HG02798 (cell line): Measurements from ENCODE around the gene APP.
"Not testable (repeated sequence)": the region's sequence is repeated elsewhere in the genome, so short reads cannot be mapped to it uniquely, and the experiment has no call there.

Source experiments
- ATAC-seq: cut with Tn5 transposase; IDR thresholded peaks from one replicate; pipeline ENCODE4 v1.9.1; 2021; ENCODE audit warnings: mild to moderate bottlenecking; ENCODE audit not compliant: unreplicated experiment, poor library complexity

Gene APP

GRCh38 chr21:26036916-26037315 is 133.7 kb downstream of the APP start:
- ATAC-seq, result no peak

- no peak for ATAC-seq
Observed at GRCh38 chr21:26032263-26032662, 138.3 kb downstream of the APP start.

GRCh38 chr21:26028183-26028582 is 142.4 kb downstream of the APP start:
- no peak for ATAC-seq

GRCh38 chr21:26027696-26028095 is 142.9 kb downstream of the APP start:
- ATAC-seq, result no peak

- no peak for ATAC-seq
Observed at GRCh38 chr21:26025536-26026512, 144.7 kb downstream of the APP start.

- ATAC-seq, result not testable (repeated sequence)
Observed at GRCh38 chr21:26023406-26023805, 147.2 kb downstream of the APP start.

GRCh38 chr21:26022598-26023337 is 147.8 kb downstream of the APP start:
- not testable (repeated sequence) for ATAC-seq

GRCh38 chr21:26020510-26020909 is 150.1 kb downstream of the APP start:
- no peak for ATAC-seq

GRCh38 chr21:26020081-26020480 is 150.5 kb downstream of the APP start:
- ATAC-seq, result no peak

GRCh38 chr21:26019236-26019635 is 151.3 kb downstream of the APP start:
- no peak for ATAC-seq

GRCh38 chr21:26013970-26014369 is 156.6 kb downstream of the APP start:
- ATAC-seq, result no peak

GRCh38 chr21:26012482-26012881 is 158.1 kb downstream of the APP start:
- not testable (repeated sequence) for ATAC-seq

- no peak for ATAC-seq
Observed at GRCh38 chr21:26011292-26011940, 159.2 kb downstream of the APP start.

GRCh38 chr21:26007951-26008498 is 162.5 kb downstream of the APP start:
- no peak for ATAC-seq

- ATAC-seq, result no peak
Observed at GRCh38 chr21:26005464-26005863, 165.1 kb downstream of the APP start.

- ATAC-seq, result no peak
Observed at GRCh38 chr21:26003404-26003803, 167.2 kb downstream of the APP start.

- no peak for ATAC-seq
Observed at GRCh38 chr21:26001356-26001755, 169.2 kb downstream of the APP start.

GRCh38 chr21:25999921-26000582 is 170.5 kb downstream of the APP start:
- ATAC-seq, result no peak

- ATAC-seq, result no peak
Observed at GRCh38 chr21:25997788-25998611, 172.6 kb downstream of the APP start.
